Gastrocnemius medialis (tissue), 4 donors: Measurements from ENCODE around the gene AGAP3. TPM values are rescaled to one million over a fixed set of nuclear protein-coding genes. Genes with fewer than 3 reads are reported as not detected.

Experiments
- ATAC-seq, 2 donors: fragments of 150-250 bp; one replicate each; pipeline ENCODE4 v1.9.1; 2016
- DNase-seq, 2 donors: peaks; one replicate each; pipeline ENCODE4 v3.0.0-alpha.2; 2019
- H3K27ac ChIP-seq, 4 donors: fragments of 200-600 bp; sonication (generic); 1 replicate in 1 of 4; 2 replicates in 3 of 4; pipeline ENCODE4 v1.5.1; 2016 to 2018; ENCODE audit warnings: mild to moderate bottlenecking in 2 of 4, moderate library complexity in 1 of 4
- H3K27me3 ChIP-seq, 3 donors: fragments of 200-600 bp; sonication (generic) in 2 of 3; 1 replicate in 1 of 3; 2 replicates in 2 of 3; pipeline versions ENCODE4 v1.5.1 to v1.6.0; 2016 to 2019; ENCODE audit warnings: mild to moderate bottlenecking in 1 of 3, moderate library complexity in 1 of 3
- H3K36me3 ChIP-seq, 2 donors: fragments of 200-600 bp; sonication (generic) in 1 of 2; one replicate each; pipeline ENCODE4 v1.5.1; 2017 to 2018
- H3K4me1 ChIP-seq, 2 donors: fragments of 200-600 bp; sonication (generic) in 1 of 2; one replicate each; pipeline ENCODE4 v1.5.1; 2016 to 2017; ENCODE audit warnings: mild to moderate bottlenecking in 2 of 2
- H3K4me3 ChIP-seq, 4 donors: fragments of 200-600 bp; sonication (generic) in 3 of 4; 1 replicate in 1 of 4; 2 replicates in 3 of 4; pipeline ENCODE4 v1.5.1; 2016 to 2019; ENCODE audit warnings: mild to moderate bottlenecking in 2 of 4
- H3K9me3 ChIP-seq, 3 donors: fragments of 200-600 bp; sonication (generic) in 2 of 3; 1 replicate in 1 of 3; 2 replicates in 2 of 3; pipeline ENCODE4 v1.5.1; 2016 to 2019
- CTCF ChIP-seq, 5 experiments: fragments of 450-650 bp in 3 of 5; fragments of 200-600 bp in 2 of 5; sonication (generic) in 2 of 5; IDR thresholded peaks in 4 of 5; conservative IDR thresholded peaks in 1 of 5; 1 replicate in 4 of 5; 2 replicates in 1 of 5; pipeline ENCODE4 v1.5.1; 2016 to 2019; ENCODE audit warnings: antibody characterized with exemption in 5 of 5, mild to moderate bottlenecking in 3 of 5, moderate library complexity in 3 of 5
- POLR2A ChIP-seq, 2 donors: fragments of 450-650 bp; IDR thresholded peaks; one replicate each; pipeline ENCODE4 v1.6.1; 2017; ENCODE audit warnings: antibody characterized with exemption in 2 of 2, mild to moderate bottlenecking in 2 of 2, moderate library complexity in 2 of 2
- in situ Hi-C, 4 donors: fragments of 200-750 bp; cut with MboI; loops; one replicate each; pipeline versions ENCODE4 v1.15.0 to v1.8.0; 2017; ENCODE audit warnings: low sequenced_read_pairs in 4 of 4
- intact Hi-C: fragments of 100-400 bp; cut with DNase I; formaldehyde crosslinking; loops from one replicate; pipeline ENCODE4 v1.15.1; 2023; ENCODE audit warnings: low total_unique reads
- total RNA-seq, 4 donors: library from RNA; depleted of rRNA; stranded (reverse); fragments of >200 nt; gene quantifications; one replicate each; pipeline versions ENCODE4 v1.1.0 to v1.2.3, GENCODE V29; 2016

AGAP3 gene
- total RNA-seq, 4 donors from 2014 or later, result 31.1 to 65.3 (median 36.3) TPM

GRCh38 chr7:151172273-151173141 is 86.2 kb downstream of the AGAP3 start:
- ATAC-seq (peak; percentile 60 to 79), DNase-seq (peak; percentile 53 to 71)
- Histone ChIP-seq H3K4me1 (peaks cover 3 to 17% of the 10 kb centered on the region in 2 donors), H3K4me3 (no peak overlapping the region), H3K27ac (peak overlapping the region in 1 of 4 donors; percentile 33), H3K27me3 (no peaks in the 10 kb centered on the region), H3K36me3 (no peaks in the 10 kb centered on the region), H3K9me3 (no peaks in the 10 kb centered on the region)
- intact Hi-C loops, result loop anchor here (1.0 to 5.0 kb wide), 3 partner anchors 48 to 145 kb away; partner anchors contain the start of genes ABCB8 and ABCF2
- TF ChIP-seq CTCF (IDR thresholded peaks at IDR 0.05 in 4 of 5, conservative IDR thresholded peaks at IDR 0.05 in 1 of 5) (peak; percentile 99 to 100 (median 100)), POLR2A (IDR thresholded peaks at IDR 0.05) (no peak)
- in situ Hi-C loops, result loop anchor here in 2 of 4 donors (10.0 kb wide), 1 partner anchor 48 kb away; no protein-coding TSS in a partner anchor

- peaks cover 7 to 13% of the 10 kb centered on the region in 2 donors for H3K4me1 ChIP-seq
- ATAC-seq, result no peak
- no peaks in the 10 kb centered on the region for H3K27me3 ChIP-seq
- no peaks in the 10 kb centered on the region for H3K9me3 ChIP-seq
- DNase-seq, result no peak
- H3K4me3 ChIP-seq, result no peak overlapping the region
- in situ Hi-C loops, result loop anchor here in 2 of 4 donors (10.0 kb wide), 1 partner anchor 49 kb away; no protein-coding TSS in a partner anchor
- peak overlapping the region in 1 of 4 donors; percentile 39 for H3K27ac ChIP-seq
- intact Hi-C loops, result loop anchor here (5.0 kb wide), 2 partner anchors 54 to 146 kb away; partner anchors contain the start of genes ABCB8 and ABCF2
- TF ChIP-seq POLR2A (IDR thresholded peaks at IDR 0.05) (no peak), CTCF (IDR thresholded peaks at IDR 0.05 in 4 of 5, conservative IDR thresholded peaks at IDR 0.05 in 1 of 5) (no peak)
- no peaks in the 10 kb centered on the region for H3K36me3 ChIP-seq
Observed at GRCh38 chr7:151173386-151174245, 87.3 kb downstream of the AGAP3 start.

- H3K4me1 ChIP-seq, result peaks cover 7 to 10% of the 10 kb centered on the region in 2 donors
- H3K27ac ChIP-seq, result peak overlapping the region in 1 of 4 donors; percentile 39
- no peaks in the 10 kb centered on the region for H3K36me3 ChIP-seq
- in situ Hi-C loops, result loop anchor here in 2 of 4 donors (10.0 kb wide), 1 partner anchor 50 kb away; no protein-coding TSS in a partner anchor
- H3K9me3 ChIP-seq, result no peaks in the 10 kb centered on the region
- TF ChIP-seq POLR2A (IDR thresholded peaks at IDR 0.05) (no peak), CTCF (IDR thresholded peaks at IDR 0.05 in 4 of 5, conservative IDR thresholded peaks at IDR 0.05 in 1 of 5) (no peak)
- H3K27me3 ChIP-seq, result no peaks in the 10 kb centered on the region
- H3K4me3 ChIP-seq, result no peak overlapping the region
- DNase-seq (no peak), ATAC-seq (peak; percentile 19 to 32)
- intact Hi-C loops, result loop anchor here (5.0 kb wide), 2 partner anchors 53 to 147 kb away; partner anchors contain the start of genes ABCB8 and ABCF2
Observed at GRCh38 chr7:151174246-151175046, 88.2 kb downstream of the AGAP3 start.
